Stimulated activated CD4-positive, alpha-beta T cell treated with anti-CD3 and anti-CD28 coated beads, Interleukin-12 subunit alpha, Interleukin-12 subunit beta, amount 100 ng/mL, for 4 hours (primary cell): ENCODE data around the gene TCP11L2.
A peak's percentile ranks its signal among the peaks of the same experiment; 100 is the strongest.
"Not testable (repeated sequence)": the region's sequence is repeated elsewhere in the genome, so short reads cannot be mapped to it uniquely, and the experiment has no call there.

Source experiments
- DNase-seq: peaks from one replicate; pipeline ENCODE4 v3.0.0-alpha.2; 2020

TCP11L2 gene

GRCh38 chr12:106345746-106346145 lies 43.2 kb downstream of the TCP11L2 start:
- no peak for DNase-seq

GRCh38 chr12:106348411-106348810 lies 45.9 kb downstream of the TCP11L2 start:
- DNase-seq: no peak

GRCh38 chr12:106353175-106353574 lies 50.6 kb downstream of the TCP11L2 start:
- no peak for DNase-seq

- peak; percentile 93 for DNase-seq
These were observed 55.2 kb downstream of the TCP11L2 start, which contains the start of gene POLR3B for GRCh38 chr12:106357549-106358395. Gene POLR3B, plus strand, starts transcription at chr12:106357748. Its CDS starts 132 bp downstream, at chr12:106357880.

- DNase-seq: no peak
These were observed 56.1 kb downstream of the TCP11L2 start for GRCh38 chr12:106358396-106359241.

- DNase-seq: no peak
These were observed 57.3 kb downstream of the TCP11L2 start for GRCh38 chr12:106359646-106360399.

- no peak for DNase-seq
These were observed 58.0 kb downstream of the TCP11L2 start for GRCh38 chr12:106360400-106360994.

GRCh38 chr12:106362971-106363370 lies 60.4 kb downstream of the TCP11L2 start:
- DNase-seq: no peak

GRCh38 chr12:106364261-106364660 lies 61.7 kb downstream of the TCP11L2 start:
- DNase-seq: no peak

GRCh38 chr12:106369624-106370346 lies 67.3 kb downstream of the TCP11L2 start:
- no peak for DNase-seq

GRCh38 chr12:106378788-106379187 lies 76.3 kb downstream of the TCP11L2 start:
- DNase-seq: no peak

- no peak for DNase-seq
These were observed 78.4 kb downstream of the TCP11L2 start for GRCh38 chr12:106380954-106381353.

- DNase-seq: not testable (repeated sequence)
These were observed 79.3 kb downstream of the TCP11L2 start for GRCh38 chr12:106381866-106382265.

- no peak for DNase-seq
These were observed 84.4 kb downstream of the TCP11L2 start for GRCh38 chr12:106386813-106387535.

GRCh38 chr12:106387848-106388377 lies 85.4 kb downstream of the TCP11L2 start:
- no peak for DNase-seq

- no peak for DNase-seq
These were observed 86.6 kb downstream of the TCP11L2 start for GRCh38 chr12:106389151-106389550.

- DNase-seq: no peak
These were observed 90.2 kb downstream of the TCP11L2 start for GRCh38 chr12:106392759-106393158.
